GM21367 (cell line): ENCODE data around the gene ANK2.
"Not testable (repeated sequence)": the region's sequence is repeated elsewhere in the genome, so short reads cannot be mapped to it uniquely, and the experiment has no call there.

Experiments
- ATAC-seq: cut with Tn5 transposase; IDR thresholded peaks from one replicate; pipeline ENCODE4 v1.9.1; 2021; ENCODE audit not compliant: unreplicated experiment

ANK2 gene

GRCh38 chr4:113146876-113147358 is 97.5 kb downstream of the ANK2 start:
- ATAC-seq = peak; percentile 57

GRCh38 chr4:113147498-113148111 is 98.2 kb downstream of the ANK2 start:
- ATAC-seq = no peak

GRCh38 chr4:113148925-113149324 is 99.5 kb downstream of the ANK2 start:
- ATAC-seq = no peak

- ATAC-seq = no peak
Measured at GRCh38 chr4:113153529-113154101, 104.2 kb downstream of the ANK2 start.

GRCh38 chr4:113154281-113154680 is 104.8 kb downstream of the ANK2 start:
- no peak for ATAC-seq

GRCh38 chr4:113157086-113157857 is 107.8 kb downstream of the ANK2 start:
- no peak for ATAC-seq

- no peak for ATAC-seq
Measured at GRCh38 chr4:113159942-113160545, 110.6 kb downstream of the ANK2 start.

- ATAC-seq = no peak
Measured at GRCh38 chr4:113160548-113160947, 111.1 kb downstream of the ANK2 start.

- no peak for ATAC-seq
Measured at GRCh38 chr4:113162089-113162488, 112.6 kb downstream of the ANK2 start.

- ATAC-seq = no peak
Measured at GRCh38 chr4:113169368-113169767, 119.9 kb downstream of the ANK2 start.

GRCh38 chr4:113170115-113170804 is 120.8 kb downstream of the ANK2 start:
- ATAC-seq = no peak

GRCh38 chr4:113170805-113171468 is 121.5 kb downstream of the ANK2 start:
- ATAC-seq = no peak

- no peak for ATAC-seq
Measured at GRCh38 chr4:113173126-113173792, 123.8 kb downstream of the ANK2 start.

GRCh38 chr4:113173793-113174264 is 124.4 kb downstream of the ANK2 start:
- no peak for ATAC-seq

- ATAC-seq = no peak
Measured at GRCh38 chr4:113179091-113179490, 129.6 kb downstream of the ANK2 start.

GRCh38 chr4:113179996-113180395 is 130.5 kb downstream of the ANK2 start:
- no peak for ATAC-seq

- ATAC-seq = no peak
Measured at GRCh38 chr4:113181289-113182007, 132.0 kb downstream of the ANK2 start.

- no peak for ATAC-seq
Measured at GRCh38 chr4:113183032-113183605, 133.7 kb downstream of the ANK2 start.

- not testable (repeated sequence) for ATAC-seq
Measured at GRCh38 chr4:113186220-113186619, 136.8 kb downstream of the ANK2 start.
